KG1 (cell line): ENCODE measurements around the gene AGBL1.
"Not testable (repeated sequence)": the region's sequence is repeated elsewhere in the genome, so short reads cannot be mapped to it uniquely, and the experiment has no call there.

Experiments
- DNase-seq: peaks from one replicate; lab custom pipeline; 2025; lab: John Stamatoyannopoulos, UW

Gene AGBL1

GRCh38 chr15:86522721-86523120 is 443.1 kb downstream of the AGBL1 start:
- DNase-seq: no peak

- DNase-seq: no peak
Observed at GRCh38 chr15:86526938-86527690, 447.4 kb downstream of the AGBL1 start.

- not testable (repeated sequence) for DNase-seq
Observed at GRCh38 chr15:86528094-86528493, 448.4 kb downstream of the AGBL1 start.

GRCh38 chr15:86538141-86538540 is 458.5 kb downstream of the AGBL1 start:
- no peak for DNase-seq

- DNase-seq: no peak
Observed at GRCh38 chr15:86540840-86541467, 461.3 kb downstream of the AGBL1 start.

GRCh38 chr15:86541540-86541939 is 461.9 kb downstream of the AGBL1 start:
- no peak for DNase-seq

GRCh38 chr15:86550075-86550474 is 470.4 kb downstream of the AGBL1 start:
- no peak for DNase-seq

- DNase-seq: no peak
Observed at GRCh38 chr15:86553108-86553507, 473.4 kb downstream of the AGBL1 start.

- DNase-seq: no peak
Observed at GRCh38 chr15:86555098-86555497, 475.4 kb downstream of the AGBL1 start.

- DNase-seq: no peak
Observed at GRCh38 chr15:86555939-86556338, 476.3 kb downstream of the AGBL1 start.

- DNase-seq: no peak
Observed at GRCh38 chr15:86556396-86557017, 476.8 kb downstream of the AGBL1 start.

- DNase-seq: no peak
Observed at GRCh38 chr15:86557018-86557550, 477.4 kb downstream of the AGBL1 start.

GRCh38 chr15:86558252-86558651 is 478.6 kb downstream of the AGBL1 start:
- DNase-seq: no peak

GRCh38 chr15:86558686-86559085 is 479.0 kb downstream of the AGBL1 start:
- DNase-seq: no peak

- no peak for DNase-seq
Observed at GRCh38 chr15:86568378-86568777, 488.7 kb downstream of the AGBL1 start.

GRCh38 chr15:86570738-86571137 is 491.1 kb downstream of the AGBL1 start:
- no peak for DNase-seq

GRCh38 chr15:86571873-86572272 is 492.2 kb downstream of the AGBL1 start:
- no peak for DNase-seq

- DNase-seq: no peak
Observed at GRCh38 chr15:86572368-86572841, 492.7 kb downstream of the AGBL1 start.

- DNase-seq: no peak
Observed at GRCh38 chr15:86573476-86573875, 493.8 kb downstream of the AGBL1 start.

- DNase-seq: no peak
Observed at GRCh38 chr15:86588413-86588812, 508.7 kb downstream of the AGBL1 start.

GRCh38 chr15:86590461-86590860 is 510.8 kb downstream of the AGBL1 start:
- no peak for DNase-seq

GRCh38 chr15:86591158-86591557 is 511.5 kb downstream of the AGBL1 start:
- DNase-seq: no peak
